ENCODE data around the gene MAP4K3.
"Not testable (repeated sequence)": the region's sequence is repeated elsewhere in the genome, so short reads cannot be mapped to it uniquely, and the experiment has no call there.

GRCh38 chr2:39244241-39244862 lies 192.7 kb downstream of the MAP4K3 start:
- not testable (repeated sequence) for TF ChIP-seq CTCF, POLR2A (IDR thresholded peaks at IDR 0.05)

Measured in thyroid gland (tissue), 4 donors.